Smooth muscle cell (in vitro differentiated cells): ENCODE results near the gene AP4M1. TPM values are rescaled to one million over a fixed set of nuclear protein-coding genes. Genes with fewer than 3 reads are reported as not detected.

Source experiments
- DNase-seq: peaks from one replicate; lab custom pipeline; 2025; ENCODE audit not compliant: unreplicated experiment; lab: John Stamatoyannopoulos, UW
- H2AFZ ChIP-seq: fragments of 200-600 bp; sonication (generic); 2 replicates; pipeline ENCODE4 v1.6.0; 2016; ENCODE audit warnings: antibody characterized with exemption, low read depth, mild to moderate bottlenecking
- H3F3A ChIP-seq: fragments of 200-600 bp; sonication (generic); 2 replicates; pipeline ENCODE4 v1.6.0; 2017; ENCODE audit warnings: antibody characterized with exemption, low read depth
- H3K27ac ChIP-seq: fragments of 200-600 bp; sonication (generic); 2 replicates; pipeline ENCODE4 v1.5.1; 2016; ENCODE audit warnings: low read depth, mild to moderate bottlenecking
- H3K27me3 ChIP-seq: fragments of 200-600 bp; sonication (generic); 2 replicates; pipeline ENCODE4 v1.6.1; 2016; ENCODE audit warnings: low read depth, mild to moderate bottlenecking
- H3K36me3 ChIP-seq: fragments of 200-600 bp; sonication (generic); 2 replicates; pipeline ENCODE4 v1.5.1; 2016; ENCODE audit warnings: low read depth
- H3K4me1 ChIP-seq: fragments of 200-600 bp; sonication (generic); 2 replicates; pipeline ENCODE4 v1.5.1; 2016; ENCODE audit warnings: low read depth
- H3K4me2 ChIP-seq: fragments of 200-600 bp; sonication (generic); 2 replicates; pipeline ENCODE4 v1.6.0; 2016; ENCODE audit warnings: mild to moderate bottlenecking
- H3K4me3 ChIP-seq: fragments of 200-600 bp; sonication (generic); 2 replicates; pipeline ENCODE4 v1.5.1; 2016; ENCODE audit warnings: mild to moderate bottlenecking
- H3K79me2 ChIP-seq: fragments of 200-600 bp; sonication (generic); 2 replicates; pipeline ENCODE4 v1.6.0; 2016; ENCODE audit warnings: low read depth, mild to moderate bottlenecking
- H3K9ac ChIP-seq: fragments of 200-600 bp; sonication (generic); 2 replicates; pipeline ENCODE4 v1.6.0; 2016; ENCODE audit warnings: low read depth
- H3K9me3 ChIP-seq: fragments of 200-600 bp; sonication (generic); replicated peaks from 2 replicates; pipeline ENCODE4 v1.5.1; 2016; ENCODE audit warnings: low read depth
- H4K20me1 ChIP-seq: fragments of 200-600 bp; sonication (generic); 2 replicates; pipeline ENCODE4 v1.6.0; 2016; ENCODE audit warnings: low read depth
- CTCF ChIP-seq: fragments of 200-600 bp; sonication (generic); IDR thresholded peaks from 2 replicates; pipeline ENCODE4 v1.5.1; 2017; ENCODE audit warnings: borderline replicate concordance, mild to moderate bottlenecking, antibody characterized with exemption; ENCODE audit not compliant: insufficient read depth, poor library complexity, severe bottlenecking
- WGBS: methylation state at CpG from one replicate; pipeline ENCODE4 v1.1.7; 2016; ENCODE audit warnings: low lambda C conversion rate; 5-methylcytosine and 5-hydroxymethylcytosine counted together
- polyA plus RNA-seq: library from polyadenylated mRNA; unstranded; fragments of >200 nt; fragmentation: Nextera tagmentation; extraction: Ambion mirVana; gene quantifications from 2 replicates; pipeline ENCODE4 v1.2.1, GENCODE V29; 2016
- total RNA-seq: library from RNA; depleted of rRNA; stranded (reverse); fragments of >200 nt; gene quantifications from 2 replicates; pipeline ENCODE4 v1.2.3, GENCODE V29; 2014

AP4M1 gene
- total and polyA plus RNA-seq, 2 experiments from 2014 or later: 16.9 to 18.0 TPM

GRCh38 chr7:100115026-100115425, 13.6 kb downstream of the AP4M1 start:
- Histone ChIP-seq H3K4me3 (no peak overlapping the region), H3K79me2 (peaks cover 8% of the 10 kb centered on the region), H3K36me3 (peaks cover 3% of the 10 kb centered on the region), H3K9ac (no peak overlapping the region), H3K27ac (no peak overlapping the region), H3K4me2 (no peak overlapping the region), H3K4me1 (peaks cover 6% of the 10 kb centered on the region), H3F3A (no peaks in the 10 kb centered on the region), H3K9me3 (no peaks in the 10 kb centered on the region), H4K20me1 (no peaks in the 10 kb centered on the region), H2AFZ (no peak overlapping the region), H3K27me3 (no peaks in the 10 kb centered on the region)
- no peak for TF ChIP-seq CTCF
- 94% methylated on average over 7 of the region's 7 CpGs for WGBS
- DNase-seq: no peak

GRCh38 chr7:100118388-100119071, 17.1 kb downstream of the AP4M1 start:
- H3K4me3 ChIP-seq: peak overlapping the region; percentile 96
- no peaks in the 10 kb centered on the region for H3K27me3 ChIP-seq
- DNase-seq: no peak
- peak overlapping the region; percentile 94 for H3K9ac ChIP-seq
- no peaks in the 10 kb centered on the region for H4K20me1 ChIP-seq
- H3K9me3 ChIP-seq: no peaks in the 10 kb centered on the region
- peaks cover 3% of the 10 kb centered on the region for H3F3A ChIP-seq
- 21% methylated on average over 18 of the region's 18 CpGs for WGBS
- H3K4me1 ChIP-seq: peaks cover 10% of the 10 kb centered on the region
- H3K36me3 ChIP-seq: no peaks in the 10 kb centered on the region
- peaks cover 18% of the 10 kb centered on the region for H3K79me2 ChIP-seq
- TF ChIP-seq CTCF: no peak
- H2AFZ ChIP-seq: peak overlapping the region; percentile 93
- H3K27ac ChIP-seq: peak overlapping the region; percentile 92
- peak overlapping the region; percentile 96 for H3K4me2 ChIP-seq

DNA sequence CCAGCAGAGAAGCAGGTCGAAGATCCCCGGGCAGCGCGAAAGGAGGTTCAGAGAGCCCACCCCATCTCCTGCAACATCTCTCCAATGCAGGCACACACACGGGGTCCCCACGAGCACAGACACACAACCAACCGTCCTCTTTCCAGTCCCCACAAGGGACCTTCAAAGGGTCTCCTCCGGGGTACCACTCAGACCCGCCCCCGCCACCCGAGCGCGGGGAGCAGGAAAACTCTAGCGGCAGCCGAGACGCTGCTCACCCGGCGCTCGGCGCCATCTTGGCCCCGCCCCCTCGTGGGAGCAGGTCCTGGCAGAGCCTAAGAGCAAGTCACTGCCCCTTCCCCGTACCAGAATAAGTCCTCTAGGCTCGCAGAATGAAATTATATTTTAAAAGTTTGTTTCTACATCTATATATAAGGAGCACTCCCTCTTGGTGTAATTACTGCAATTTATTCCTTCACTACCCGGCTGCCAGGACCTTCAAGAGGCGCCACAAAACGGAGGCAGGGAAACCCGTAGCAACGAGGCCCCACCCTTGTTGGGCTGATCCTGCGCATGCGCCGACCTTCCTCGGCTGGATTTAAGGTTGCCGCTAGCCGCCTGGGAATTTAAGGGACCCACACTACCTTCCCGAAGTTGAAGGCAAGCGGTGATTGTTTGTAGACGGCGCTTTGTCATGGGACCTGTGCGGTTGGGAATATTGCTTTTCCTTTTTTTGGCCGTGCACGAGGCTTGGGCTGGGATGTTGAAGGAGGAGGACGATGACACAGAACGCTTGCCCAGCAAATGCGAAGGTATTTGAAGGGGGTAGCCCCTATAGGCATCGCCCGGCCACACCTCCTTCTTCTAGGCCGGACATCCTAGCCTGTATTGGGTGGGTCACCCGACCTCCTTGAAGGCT, 17.9 kb downstream of the AP4M1 start, which contains the start of the genes CNPY4 and TAF6:
Gene CNPY4 (plus strand): TSS at position 563 of the 898 bp plus-strand sequence. CDS start 111 bp downstream, at position 674.
Gene TAF6 (minus strand): TSS at position 287 of the 898 bp plus-strand sequence. CDS start 5,149 bp downstream, outside the sequence.
- DNase-seq: peak; percentile 80
- under 1% methylated on average over 49 of the region's 49 CpGs for WGBS

More for the DNA sequence above, 17.9 kb downstream of the AP4M1 start, which contains the start of the genes CNPY4 and TAF6:
- Histone ChIP-seq H2AFZ (peak within 1 kb of the TSS; percentile 93), H3K9ac (peak within 1 kb of the TSS; percentile 94), H3K27ac (peak within 1 kb of the TSS; percentile 92), H3K4me1 (peaks cover 10% of the 10 kb centered on the region), H3K27me3 (no peaks in the 10 kb centered on the region), H3F3A (peaks cover 3% of the 10 kb centered on the region), H4K20me1 (no peaks in the 10 kb centered on the region), H3K36me3 (no peaks in the 10 kb centered on the region), H3K4me3 (peak within 1 kb of the TSS; percentile 96), H3K79me2 (peaks cover 18% of the 10 kb centered on the region), H3K9me3 (no peaks in the 10 kb centered on the region), H3K4me2 (peak within 1 kb of the TSS; percentile 96)
- TF ChIP-seq CTCF: no peak
